H1 (cell line): ENCODE data around the gene PPIL3.

Experiments used
- CBX5 ChIP-seq: fragments of 300-800, 300-1000 bp; sonication (generic); IDR thresholded peaks from 2 replicates; pipeline ENCODE4 v1.7.1; 2016; ENCODE audit warnings: antibody characterized with exemption, low read length, low read depth
- CBX8 ChIP-seq: fragments of 300-800, 300-1000 bp; sonication (generic); IDR thresholded peaks from 2 replicates; pipeline ENCODE4 v1.7.1; 2016; ENCODE audit warnings: low read depth, low read length, borderline replicate concordance
- CHD1 ChIP-seq: IDR thresholded peaks from 2 replicates; pipeline ENCODE4 v1.6.1; 2012; ENCODE audit warnings: low read depth, low read length, improper control_type of control experiment
- CTCF ChIP-seq, 3 experiments: IDR thresholded peaks; 1 replicate in 2 of 3; 2 replicates in 1 of 3; pipeline versions ENCODE4 v1.5.1 to v1.6.1; 2011; ENCODE audit warnings: low read length in 3 of 3, mild to moderate bottlenecking in 3 of 3, inconsistent platforms in 2 of 3, low read depth in 1 of 3, moderate library complexity in 1 of 3; ENCODE audit not compliant: insufficient read depth in 1 of 3; ENCODE audit errors: control extremely low read depth in 1 of 3
- EZH2 ChIP-seq: fragments of 200-600 bp; sonication (generic); IDR thresholded peaks from 2 replicates; pipeline ENCODE4 v1.7.1; 2012; ENCODE audit warnings: low read depth, mild to moderate bottlenecking, moderate library complexity, low read length, inconsistent platforms; ENCODE audit not compliant: severe bottlenecking
- MAFK ChIP-seq: IDR thresholded peaks from 2 replicates; pipeline ENCODE4 v1.6.1; 2012; ENCODE audit warnings: low read depth, mild to moderate bottlenecking, improper control_type of control experiment, low read length
- POLR2A ChIP-seq, 2 experiments: IDR thresholded peaks; 1 replicate in 1 of 2; 2 replicates in 1 of 2; pipeline ENCODE4 v1.6.1; 2011; ENCODE audit warnings: low read depth in 2 of 2, low read length in 2 of 2, mild to moderate bottlenecking in 2 of 2; ENCODE audit errors: control extremely low read depth in 1 of 2
- POLR2AphosphoS5 ChIP-seq: IDR thresholded peaks from 2 replicates; pipeline ENCODE4 v1.6.1; 2011; ENCODE audit warnings: low read depth, low read length
- RFX5 ChIP-seq: IDR thresholded peaks from 2 replicates; pipeline ENCODE4 v1.6.1; 2011; ENCODE audit warnings: low read depth, low read length, improper control_type of control experiment, borderline replicate concordance
- TCF12 ChIP-seq: IDR thresholded peaks from 2 replicates; pipeline ENCODE4 v1.6.1; 2011; ENCODE audit warnings: low read depth, mild to moderate bottlenecking, low read length
- YY1 ChIP-seq: IDR thresholded peaks from 2 replicates; pipeline ENCODE4 v1.6.1; 2011; ENCODE audit warnings: low read depth, mild to moderate bottlenecking, low read length
- TF ChIP-seq, protein P1 (sequence below): IDR thresholded peaks from 2 replicates; pipeline ENCODE4 v1.6.1; 2012; ENCODE audit warnings: inconsistent platforms
- TF ChIP-seq, protein P2 (sequence below): IDR thresholded peaks from 2 replicates; pipeline ENCODE4 v1.6.1; 2011; ENCODE audit warnings: low read depth, mild to moderate bottlenecking, low read length; ENCODE audit not compliant: insufficient read depth

- no peak for TF ChIP-seq YY1
- TF ChIP-seq, protein P1, sequence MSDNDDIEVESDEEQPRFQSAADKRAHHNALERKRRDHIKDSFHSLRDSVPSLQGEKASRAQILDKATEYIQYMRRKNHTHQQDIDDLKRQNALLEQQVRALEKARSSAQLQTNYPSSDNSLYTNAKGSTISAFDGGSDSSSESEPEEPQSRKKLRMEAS, result peak; percentile 51; the same call in 1 of the 2 replicates
- no peak for TF ChIP-seq RFX5
- TF ChIP-seq MAFK, result no peak
- TF ChIP-seq POLR2AphosphoS5, result peak; percentile 91; the same call in 1 of the 2 replicates
- peak; percentile 82 to 85; a peak in 2 of 3 replicates for TF ChIP-seq POLR2A (IDR thresholded peaks at IDR 0.05; ENCODE audit: control extremely low read depth in 1 of 2, low read depth in 2 of 2, low read length in 2 of 2)
- TF ChIP-seq, protein P2, sequence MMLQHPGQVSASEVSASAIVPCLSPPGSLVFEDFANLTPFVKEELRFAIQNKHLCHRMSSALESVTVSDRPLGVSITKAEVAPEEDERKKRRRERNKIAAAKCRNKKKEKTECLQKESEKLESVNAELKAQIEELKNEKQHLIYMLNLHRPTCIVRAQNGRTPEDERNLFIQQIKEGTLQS, result no peak
- TF ChIP-seq CBX5, result no peak
- TF ChIP-seq EZH2, result no peak
- TF ChIP-seq CTCF (IDR thresholded peaks at IDR 0.05; ENCODE audit: control extremely low read depth in 1 of 3, insufficient read depth in 1 of 3, low read depth in 1 of 3, low read length in 3 of 3), result no peak
- no peak for TF ChIP-seq TCF12
- no peak for TF ChIP-seq CBX8
- TF ChIP-seq CHD1, result no peak
Measured at GRCh38 chr2:200888704-200889625, at the start of gene PPIL3, which contains the start of gene NIF3L1.
